Measurements from ENCODE around the gene TMEM271.

TMEM271 gene

GRCh38 chr4:570754-571153, 5.3 kb downstream of the TMEM271 start:
- H3K36me3 ChIP-seq (ENCODE audit: control insufficient read depth, insufficient read depth, low read length): no peaks in the 10 kb centered on the region
- no peak overlapping the region for H3K4me3 ChIP-seq (replicated peaks; ENCODE audit: low read depth, low read length)
- TF ChIP-seq, protein P1, sequence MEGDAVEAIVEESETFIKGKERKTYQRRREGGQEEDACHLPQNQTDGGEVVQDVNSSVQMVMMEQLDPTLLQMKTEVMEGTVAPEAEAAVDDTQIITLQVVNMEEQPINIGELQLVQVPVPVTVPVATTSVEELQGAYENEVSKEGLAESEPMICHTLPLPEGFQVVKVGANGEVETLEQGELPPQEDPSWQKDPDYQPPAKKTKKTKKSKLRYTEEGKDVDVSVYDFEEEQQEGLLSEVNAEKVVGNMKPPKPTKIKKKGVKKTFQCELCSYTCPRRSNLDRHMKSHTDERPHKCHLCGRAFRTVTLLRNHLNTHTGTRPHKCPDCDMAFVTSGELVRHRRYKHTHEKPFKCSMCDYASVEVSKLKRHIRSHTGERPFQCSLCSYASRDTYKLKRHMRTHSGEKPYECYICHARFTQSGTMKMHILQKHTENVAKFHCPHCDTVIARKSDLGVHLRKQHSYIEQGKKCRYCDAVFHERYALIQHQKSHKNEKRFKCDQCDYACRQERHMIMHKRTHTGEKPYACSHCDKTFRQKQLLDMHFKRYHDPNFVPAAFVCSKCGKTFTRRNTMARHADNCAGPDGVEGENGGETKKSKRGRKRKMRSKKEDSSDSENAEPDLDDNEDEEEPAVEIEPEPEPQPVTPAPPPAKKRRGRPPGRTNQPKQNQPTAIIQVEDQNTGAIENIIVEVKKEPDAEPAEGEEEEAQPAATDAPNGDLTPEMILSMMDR (IDR thresholded peaks at IDR 0.05; ENCODE audit: insufficient read depth, low read length, poor library complexity, severe bottlenecking): no peak
- no peaks in the 10 kb centered on the region for H3K27me3 ChIP-seq (replicated peaks; ENCODE audit: control insufficient read depth, insufficient read depth, low read length)
- DNase-seq (ENCODE audit: extremely low read depth, insufficient read length): no peak

DNA sequence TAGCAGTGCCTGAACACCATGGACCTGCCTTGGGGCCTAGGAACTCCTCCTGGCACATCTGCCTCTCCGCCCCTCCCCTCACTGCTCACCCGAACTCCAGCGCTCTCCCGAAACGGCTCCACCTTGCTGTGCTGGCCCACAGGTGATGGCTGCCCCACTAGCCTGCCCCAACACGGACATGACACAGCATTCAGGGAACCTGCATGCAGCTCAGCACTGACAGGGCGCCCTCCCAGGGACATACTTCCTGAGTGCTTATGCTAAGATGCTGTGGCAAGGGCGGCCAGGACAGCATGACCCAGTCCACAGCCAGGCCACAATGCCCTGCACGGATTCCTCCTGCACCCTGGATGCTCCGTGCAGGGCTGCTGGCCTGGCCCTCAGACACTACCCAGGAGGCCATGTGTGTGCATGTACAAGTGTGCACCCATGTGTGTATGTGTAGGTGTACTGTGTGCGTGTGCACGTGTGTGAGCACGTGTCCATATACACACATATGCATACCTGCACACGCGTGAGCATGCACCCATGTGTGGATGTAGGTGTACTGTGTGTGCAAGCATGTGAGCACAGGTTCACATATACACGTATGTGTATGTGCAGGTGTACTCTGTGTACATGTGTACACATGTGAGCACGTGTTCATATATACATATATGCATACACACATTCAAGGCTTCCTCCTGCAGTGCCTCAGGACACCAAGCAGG, 6.0 kb downstream of the TMEM271 start:
- no peaks in the 10 kb centered on the region for H3K27me3 ChIP-seq (replicated peaks; ENCODE audit: control insufficient read depth, insufficient read depth, low read length)
- TF ChIP-seq, protein P1 (IDR thresholded peaks at IDR 0.05; ENCODE audit: insufficient read depth, low read length, poor library complexity, severe bottlenecking): no peak
- H3K4me3 ChIP-seq (replicated peaks; ENCODE audit: low read depth, low read length): no peak overlapping the region
- no peaks in the 10 kb centered on the region for H3K36me3 ChIP-seq (ENCODE audit: control insufficient read depth, insufficient read depth, low read length)
- no peak for DNase-seq (ENCODE audit: extremely low read depth, insufficient read length)

DNA sequence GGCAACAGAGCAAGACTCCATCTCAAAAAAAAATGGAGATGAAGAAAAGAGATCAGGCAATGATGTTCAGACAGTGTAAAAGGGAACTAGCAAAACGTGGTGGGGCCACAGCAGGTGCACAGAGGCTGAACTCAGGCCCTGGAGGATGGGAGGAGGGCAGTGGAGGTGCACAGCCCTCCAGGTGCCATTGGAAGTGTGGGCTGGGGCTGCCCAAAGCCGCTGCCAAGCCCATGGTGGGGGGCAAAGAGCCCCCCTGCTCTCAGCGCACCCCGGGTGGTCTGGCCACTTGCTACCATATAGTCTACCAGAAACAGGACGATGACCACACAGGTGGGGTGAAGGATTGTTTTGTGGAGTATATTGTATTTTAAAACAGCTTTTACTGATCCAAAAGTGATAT, 7.1 kb downstream of the TMEM271 start:
- Histone ChIP-seq H3K27me3 (replicated peaks; ENCODE audit: control insufficient read depth, insufficient read depth, low read length) (no peaks in the 10 kb centered on the region), H3K4me3 (replicated peaks; ENCODE audit: low read depth, low read length) (no peak overlapping the region), H3K36me3 (ENCODE audit: control insufficient read depth, insufficient read depth, low read length) (no peaks in the 10 kb centered on the region)
- DNase-seq (ENCODE audit: extremely low read depth, insufficient read length): no peak
- TF ChIP-seq, protein P1 (IDR thresholded peaks at IDR 0.05; ENCODE audit: insufficient read depth, low read length, poor library complexity, severe bottlenecking): no peak

- H3K4me3 ChIP-seq (replicated peaks; ENCODE audit: low read depth, low read length): no peak overlapping the region
- H3K27me3 ChIP-seq (replicated peaks; ENCODE audit: control insufficient read depth, insufficient read depth, low read length): no peaks in the 10 kb centered on the region
- TF ChIP-seq, protein P1 (IDR thresholded peaks at IDR 0.05; ENCODE audit: insufficient read depth, low read length, poor library complexity, severe bottlenecking): no peak
- DNase-seq (ENCODE audit: extremely low read depth, insufficient read length): no peak
- H3K36me3 ChIP-seq (ENCODE audit: control insufficient read depth, insufficient read depth, low read length): no peaks in the 10 kb centered on the region
These were observed 7.8 kb downstream of the TMEM271 start for GRCh38 chr4:568351-568652.

DNA sequence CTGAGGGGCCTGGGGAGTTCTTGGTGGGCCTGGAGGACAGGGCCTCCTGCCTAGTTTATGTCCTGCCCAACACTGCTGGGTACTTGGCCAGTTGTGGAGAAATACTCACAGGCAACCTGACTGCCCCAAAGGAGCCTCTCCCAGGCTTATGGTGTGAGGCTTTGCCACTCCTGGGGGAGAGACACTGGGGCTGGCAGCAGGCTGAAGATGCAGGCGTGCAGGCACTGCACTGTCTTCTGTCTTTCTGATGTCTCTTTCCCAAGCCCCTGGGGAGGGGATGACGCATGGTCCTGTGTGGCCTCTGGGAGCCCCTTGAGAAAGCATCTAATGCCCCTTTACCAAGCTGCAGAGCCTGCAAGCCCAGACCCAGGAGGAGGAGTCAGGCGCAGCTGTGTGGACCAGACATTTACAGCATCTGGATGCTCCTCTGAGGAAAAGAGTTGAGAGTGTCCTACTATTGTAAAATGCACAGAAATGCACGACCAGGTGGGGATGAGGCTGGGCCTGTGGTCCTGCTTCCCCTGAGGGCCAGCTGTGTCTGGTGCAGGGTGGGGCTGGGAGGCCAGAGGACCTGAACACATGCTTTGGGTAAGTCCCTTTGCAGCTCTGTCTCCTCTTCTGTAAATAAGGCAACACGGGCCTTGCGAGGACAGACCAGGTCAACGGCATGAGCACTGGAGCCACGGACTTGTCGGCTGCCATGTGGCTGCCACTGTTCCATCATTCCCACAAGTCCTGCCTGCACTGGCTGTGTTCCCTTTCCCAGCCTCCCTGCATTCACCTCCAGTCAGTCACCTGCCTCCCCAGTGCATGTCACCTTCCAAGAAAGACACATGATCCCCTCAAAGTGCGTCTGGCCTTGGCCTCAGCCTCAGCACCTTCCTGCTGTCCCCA, 8.4 kb downstream of the TMEM271 start:
- Histone ChIP-seq H3K36me3 (ENCODE audit: control insufficient read depth, insufficient read depth, low read length) (no peaks in the 10 kb centered on the region), H3K4me3 (replicated peaks; ENCODE audit: low read depth, low read length) (no peak overlapping the region), H3K27me3 (replicated peaks; ENCODE audit: control insufficient read depth, insufficient read depth, low read length) (no peaks in the 10 kb centered on the region)
- TF ChIP-seq, protein P1 (IDR thresholded peaks at IDR 0.05; ENCODE audit: insufficient read depth, low read length, poor library complexity, severe bottlenecking): no peak
- DNase-seq (ENCODE audit: extremely low read depth, insufficient read length): no peak

All from GM06990 (cell line).